ENCODE results near the gene ATG2A.

DNA sequence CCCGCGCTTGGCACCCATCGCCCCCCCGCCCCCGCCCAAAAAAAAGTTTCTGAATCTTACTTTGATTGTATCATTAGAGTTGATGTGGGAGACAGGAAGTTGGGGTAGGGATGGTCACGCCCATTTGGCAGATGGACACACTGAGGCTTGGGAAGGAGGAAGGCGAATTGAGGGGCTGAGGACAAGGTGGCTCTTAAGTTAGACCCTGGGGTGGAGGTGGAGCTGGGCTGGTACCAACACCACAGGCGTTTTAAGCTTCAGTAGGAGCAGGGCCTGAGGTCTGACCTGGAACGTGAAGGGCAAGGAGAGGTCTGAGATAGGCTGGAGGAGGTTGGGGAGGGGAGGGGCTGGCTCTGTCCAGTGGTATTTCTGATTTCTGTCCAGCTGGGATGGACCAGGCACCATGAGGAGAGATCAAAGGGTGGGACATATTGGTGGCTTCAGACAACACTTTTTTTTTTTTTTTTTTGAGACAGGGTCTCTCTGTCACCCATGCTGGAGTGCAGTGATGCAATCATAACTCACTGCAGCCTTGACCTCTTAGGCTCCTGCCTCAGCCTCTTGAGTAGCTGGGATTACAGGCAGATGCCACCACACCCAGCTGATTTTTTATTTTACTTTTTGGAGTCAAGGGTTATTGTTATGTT is 71.8 kb downstream of the ATG2A start:
- no peak for TF ChIP-seq CTCF (IDR thresholded peaks at IDR 0.05)
- no peak for TF ChIP-seq ZFX (IDR thresholded peaks at IDR 0.05; ENCODE audit: borderline replicate concordance)

Data from 22Rv1 (cell line).